ENCODE data around the gene ZNF548. TPM values are rescaled to one million over a fixed set of nuclear protein-coding genes. Genes with fewer than 3 reads are reported as not detected.
"Not testable (repeated sequence)": the region's sequence is repeated elsewhere in the genome, so short reads cannot be mapped to it uniquely, and the experiment has no call there.

Gene ZNF548
- total RNA-seq, 3 donors from 2014 or later, result 6.3 to 10.7 (median 8.7) TPM

DNA sequence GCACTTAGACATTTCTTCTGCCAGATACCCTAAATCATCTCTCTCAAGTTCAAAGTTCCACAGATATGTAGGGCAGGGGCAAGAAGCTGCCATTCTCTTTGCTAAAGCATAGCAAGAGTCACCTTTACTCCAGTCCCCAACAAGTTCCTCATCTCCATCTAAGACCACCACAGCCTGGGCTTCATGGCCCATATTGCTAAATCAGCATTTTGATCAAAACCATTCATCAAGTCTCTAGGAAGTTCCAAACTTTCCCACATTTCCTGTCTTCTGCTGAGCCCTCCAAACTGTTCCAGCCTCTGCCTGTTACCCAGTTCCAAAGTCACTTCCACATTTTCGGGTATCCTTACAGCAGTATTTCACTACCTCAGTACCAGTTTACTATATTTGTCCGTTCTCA lies 15.0 kb upstream of the ZNF548 start:
- not testable (repeated sequence) for H3K27me3 Mint-ChIP-seq (ENCODE audit: low read depth); H3K4me1 Mint-ChIP-seq (ENCODE audit: low read depth); H3K4me3 Mint-ChIP-seq; ATAC-seq; DNase-seq
- Mint-ChIP-seq H3K36me3 (ENCODE audit: insufficient read depth) (peaks cover 77% of the 10 kb centered on the region), H3K9me3 (peaks cover 53% of the 10 kb centered on the region)

- H3K9me3 Mint-ChIP-seq, result peaks cover 57% of the 10 kb centered on the region
- ATAC-seq, result no peak
- peaks cover 69% of the 10 kb centered on the region for H3K36me3 Mint-ChIP-seq (ENCODE audit: insufficient read depth)
- no peaks in the 10 kb centered on the region for H3K27me3 Mint-ChIP-seq (ENCODE audit: low read depth)
- no peak overlapping the region for H3K4me3 Mint-ChIP-seq
- H3K4me1 Mint-ChIP-seq (ENCODE audit: low read depth), result no peaks in the 10 kb centered on the region
- no peak for DNase-seq
Measured at GRCh38 chr19:57376151-57376550, 13.5 kb upstream of the ZNF548 start.

- DNase-seq (no peak), ATAC-seq (no peak)
- Mint-ChIP-seq H3K4me1 (ENCODE audit: low read depth) (no peaks in the 10 kb centered on the region), H3K27me3 (ENCODE audit: low read depth) (no peaks in the 10 kb centered on the region), H3K4me3 (no peak overlapping the region), H3K9me3 (peaks cover 51% of the 10 kb centered on the region), H3K36me3 (ENCODE audit: insufficient read depth) (peaks cover 55% of the 10 kb centered on the region)
Measured at GRCh38 chr19:57377498-57378146, 12.0 kb upstream of the ZNF548 start.

DNA sequence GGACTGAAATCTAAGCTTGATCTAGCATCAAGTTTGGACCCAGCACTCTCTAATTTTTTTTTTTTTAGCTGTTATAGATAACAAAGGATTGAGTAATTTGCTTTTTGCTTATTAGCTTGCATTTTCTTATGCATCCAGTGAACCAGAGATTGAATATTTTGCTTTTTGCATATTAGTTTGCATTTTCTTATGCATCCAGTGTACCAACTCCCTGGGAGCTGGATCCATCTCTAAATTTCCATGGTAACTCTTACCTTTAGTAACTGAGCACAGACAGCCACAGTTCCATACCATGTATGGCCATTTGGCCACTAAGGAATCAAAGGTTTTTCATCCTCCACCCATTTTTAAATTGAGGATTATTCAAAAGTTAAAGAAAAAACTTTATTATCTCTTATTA lies 8.7 kb upstream of the ZNF548 start:
- peaks cover 36% of the 10 kb centered on the region for H3K9me3 Mint-ChIP-seq
- no peak overlapping the region for H3K4me3 Mint-ChIP-seq
- DNase-seq, result no peak
- no peak for ATAC-seq
- peaks cover 3% of the 10 kb centered on the region for H3K27me3 Mint-ChIP-seq (ENCODE audit: low read depth)
- peaks cover 30% of the 10 kb centered on the region for H3K36me3 Mint-ChIP-seq (ENCODE audit: insufficient read depth)
- H3K4me1 Mint-ChIP-seq (ENCODE audit: low read depth), result no peaks in the 10 kb centered on the region

DNA sequence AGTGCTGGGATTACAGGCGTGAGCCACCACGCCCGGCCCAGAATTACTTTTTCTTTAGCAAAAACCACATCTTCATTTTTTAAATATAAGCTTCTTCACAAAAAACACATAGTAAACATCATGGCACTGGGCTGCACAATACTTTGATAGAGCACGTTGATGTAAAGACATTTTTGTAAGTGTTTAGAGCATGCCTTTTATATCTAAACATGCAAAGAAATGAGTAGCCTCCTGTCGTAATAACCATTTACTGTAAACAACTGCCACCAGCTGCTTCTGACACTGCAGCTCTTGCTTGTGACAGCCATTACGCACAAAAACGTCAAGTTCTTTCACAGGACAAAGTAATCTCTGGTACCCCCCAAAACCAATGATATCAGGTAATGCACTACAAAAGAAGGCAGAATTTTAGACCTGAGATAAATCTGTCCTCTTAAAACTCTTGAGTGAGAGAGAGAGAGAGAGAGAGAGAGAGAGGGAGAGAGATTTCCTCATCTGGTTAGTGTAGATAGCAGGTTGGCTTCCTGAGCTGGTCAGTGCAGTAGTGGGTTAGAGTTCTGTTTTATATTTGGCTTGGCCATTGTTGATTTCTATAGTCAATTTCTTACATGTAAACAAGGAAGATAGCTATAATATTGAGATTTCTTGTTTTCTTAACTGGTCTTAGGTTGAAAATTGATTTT lies 6.7 kb upstream of the ZNF548 start:
- Mint-ChIP-seq H3K36me3 (ENCODE audit: insufficient read depth) (peaks cover 11% of the 10 kb centered on the region), H3K4me1 (ENCODE audit: low read depth) (no peaks in the 10 kb centered on the region), H3K9me3 (peaks cover 32% of the 10 kb centered on the region), H3K27me3 (ENCODE audit: low read depth) (peaks cover 3% of the 10 kb centered on the region), H3K4me3 (no peak overlapping the region)
- DNase-seq, result no peak
- no peak for ATAC-seq

GRCh38 chr19:57389194-57389729 lies 392 bp upstream of the ZNF548 start:
- no peak for ATAC-seq
- Mint-ChIP-seq H3K4me1 (ENCODE audit: low read depth) (peaks cover 27% of the 10 kb centered on the region), H3K4me3 (peak overlapping the region; percentile 95), H3K27me3 (ENCODE audit: low read depth) (no peaks in the 10 kb centered on the region), H3K36me3 (ENCODE audit: insufficient read depth) (peaks cover 28% of the 10 kb centered on the region), H3K9me3 (peaks cover 15% of the 10 kb centered on the region)
- no peak for DNase-seq

DNA sequence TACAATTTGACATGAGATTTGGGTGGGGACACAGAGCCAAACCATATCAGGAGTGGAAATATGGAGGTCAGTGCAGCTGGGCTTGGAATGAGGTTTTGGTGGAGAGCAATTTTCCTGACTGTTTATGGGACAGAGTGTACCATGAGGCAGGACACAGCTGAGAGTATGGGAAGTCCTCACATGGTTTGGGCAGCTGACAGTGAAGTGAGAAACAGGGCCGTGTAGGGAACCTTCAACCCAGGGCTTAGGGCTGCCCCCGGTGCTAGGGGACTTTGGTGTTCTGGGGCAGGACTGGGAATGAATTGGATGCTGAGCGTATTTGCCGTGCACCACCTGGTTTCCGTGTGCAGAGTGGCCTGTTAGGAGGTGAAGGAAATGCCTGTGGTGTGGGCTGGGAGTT lies 6.1 kb downstream of the ZNF548 start:
- Mint-ChIP-seq H3K9me3 (peaks cover 51% of the 10 kb centered on the region), H3K4me1 (ENCODE audit: low read depth) (peaks cover 15% of the 10 kb centered on the region), H3K4me3 (no peak overlapping the region), H3K36me3 (ENCODE audit: insufficient read depth) (peaks cover 84% of the 10 kb centered on the region), H3K27me3 (ENCODE audit: low read depth) (no peaks in the 10 kb centered on the region)
- DNase-seq, result no peak
- ATAC-seq, result no peak

- H3K4me3 Mint-ChIP-seq, result no peak overlapping the region
- no peak for DNase-seq
- peaks cover 73% of the 10 kb centered on the region for H3K36me3 Mint-ChIP-seq (ENCODE audit: insufficient read depth)
- ATAC-seq, result no peak
- no peaks in the 10 kb centered on the region for H3K4me1 Mint-ChIP-seq (ENCODE audit: low read depth)
- H3K9me3 Mint-ChIP-seq, result peaks cover 53% of the 10 kb centered on the region
- no peaks in the 10 kb centered on the region for H3K27me3 Mint-ChIP-seq (ENCODE audit: low read depth)
Measured at GRCh38 chr19:57398868-57399267, 9.2 kb downstream of the ZNF548 start.

DNA sequence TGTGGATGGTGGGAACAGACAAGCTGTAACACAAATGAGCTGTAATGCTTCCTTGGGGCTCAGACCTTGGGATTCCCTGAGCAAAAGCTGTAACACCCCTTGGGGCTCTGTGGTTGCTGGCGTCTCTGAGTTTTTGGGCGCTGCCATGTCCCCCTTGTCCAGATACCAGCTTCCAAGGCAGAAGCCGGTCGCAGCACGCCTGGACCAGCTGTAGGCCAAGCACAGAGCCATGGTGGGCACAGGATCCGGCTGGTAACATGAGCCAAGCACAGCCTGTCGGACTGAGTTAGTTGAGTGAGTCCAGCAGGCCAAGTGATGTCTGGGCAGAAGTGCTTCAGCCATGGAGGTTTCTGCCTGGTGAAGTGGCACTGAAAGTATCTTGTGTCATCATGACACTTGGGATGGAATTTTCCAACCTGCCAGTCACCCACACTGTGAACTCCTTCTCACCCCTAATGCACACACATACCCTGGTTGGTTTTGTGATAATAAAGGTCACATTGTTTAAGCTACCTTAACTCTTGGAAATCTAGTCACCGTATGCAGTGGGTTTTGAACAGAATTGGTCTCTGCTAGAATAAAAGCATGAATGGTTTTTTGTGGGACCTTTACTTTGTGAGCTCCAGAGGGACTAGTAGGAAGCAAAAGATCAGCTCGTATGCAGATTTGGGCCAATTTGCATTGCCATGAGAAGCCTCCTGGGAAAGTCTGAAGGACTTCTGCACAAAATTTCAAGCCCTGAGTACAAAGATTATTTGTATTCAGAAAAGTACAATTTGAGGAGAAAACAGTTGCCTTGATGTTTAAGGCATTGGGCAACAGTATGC lies 14.3 kb downstream of the ZNF548 start:
- peaks cover 4% of the 10 kb centered on the region for H3K4me1 Mint-ChIP-seq (ENCODE audit: low read depth)
- no peaks in the 10 kb centered on the region for H3K27me3 Mint-ChIP-seq (ENCODE audit: low read depth)
- H3K9me3 Mint-ChIP-seq, result peaks cover 15% of the 10 kb centered on the region

DNA sequence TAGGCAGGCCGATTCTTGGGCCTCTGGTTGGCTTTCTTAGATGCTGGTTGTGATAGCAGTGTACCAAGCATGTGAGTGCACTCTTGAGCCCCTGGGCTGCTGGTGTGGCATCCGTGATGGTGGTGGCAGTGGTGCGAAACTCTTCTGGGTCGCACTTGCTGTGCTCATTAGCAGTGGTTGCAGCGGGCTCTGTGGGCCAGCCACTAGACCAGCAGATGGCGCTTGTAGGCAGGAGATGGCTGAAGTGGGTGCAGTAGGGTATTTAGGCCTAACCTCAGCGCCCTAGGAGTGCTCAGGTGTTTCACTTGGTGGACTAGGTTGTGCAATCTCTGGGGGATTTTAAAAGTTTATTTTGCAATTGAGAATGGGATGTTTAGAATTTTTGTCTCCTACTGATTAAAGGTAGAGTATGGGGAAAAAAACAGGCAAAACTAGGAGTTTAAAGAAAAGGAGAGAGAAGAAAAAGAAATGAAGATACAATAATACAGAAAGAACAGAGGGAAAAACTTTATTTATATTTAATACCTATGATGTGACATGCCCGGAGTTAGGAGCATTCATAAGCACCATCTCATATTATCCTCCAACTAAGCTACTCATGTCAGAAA lies 17.0 kb downstream of the ZNF548 start:
- no peak overlapping the region for H3K4me3 Mint-ChIP-seq
- peaks cover 14% of the 10 kb centered on the region for H3K4me1 Mint-ChIP-seq (ENCODE audit: low read depth)
- peaks cover 3% of the 10 kb centered on the region for H3K36me3 Mint-ChIP-seq (ENCODE audit: insufficient read depth)
- H3K27me3 Mint-ChIP-seq (ENCODE audit: low read depth), result no peaks in the 10 kb centered on the region
- ATAC-seq (peak; percentile 32 to 35), DNase-seq (peak; percentile 67)
- H3K9me3 Mint-ChIP-seq, result no peaks in the 10 kb centered on the region

More for the DNA sequence above, 14.3 kb downstream of the ZNF548 start:
- Mint-ChIP-seq H3K4me3 (no peak overlapping the region), H3K36me3 (ENCODE audit: insufficient read depth) (peaks cover 22% of the 10 kb centered on the region)
- DNase-seq, result no peak
- no peak for ATAC-seq

DNA sequence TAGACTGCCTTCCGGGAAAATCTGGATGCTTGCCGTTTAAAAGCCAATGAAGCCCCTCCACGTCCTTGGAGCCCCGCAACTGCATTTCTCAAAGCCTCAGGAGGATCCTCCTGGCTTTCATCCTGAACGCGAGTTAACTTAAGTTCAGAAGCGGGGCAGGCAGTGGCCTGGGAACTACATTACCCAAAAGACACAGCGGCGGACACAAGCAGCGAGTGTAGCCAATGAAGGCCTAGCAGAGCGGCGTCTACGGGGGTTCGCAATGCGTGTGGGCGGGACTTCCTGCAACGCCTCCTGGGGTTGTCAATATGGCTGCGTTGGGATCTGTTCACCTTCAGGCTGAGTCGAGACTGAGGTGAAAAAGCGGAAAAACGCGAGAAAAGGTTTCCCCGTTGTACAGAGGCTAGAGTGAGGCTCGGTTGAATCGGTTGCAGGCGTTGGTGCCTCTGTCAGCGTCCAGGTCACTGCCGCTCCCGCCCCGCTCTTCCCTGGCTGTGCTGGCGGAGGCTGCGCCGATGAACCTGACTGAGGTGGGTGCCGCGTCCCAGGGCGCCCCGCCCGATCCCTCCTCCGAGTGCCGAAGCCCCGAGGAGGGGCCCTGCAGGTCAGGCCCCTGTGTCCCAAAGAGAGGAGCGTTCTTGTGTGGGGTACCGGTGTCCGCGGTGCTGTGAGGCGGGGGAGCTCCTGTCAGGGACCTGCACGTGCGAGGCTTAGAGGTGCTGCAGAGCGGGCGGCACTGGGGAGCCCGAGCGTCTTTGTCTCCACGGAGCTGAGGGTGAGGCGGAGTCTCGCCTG lies 21.4 kb downstream of the ZNF548 start, which contains the start of gene ZNF17:
TSS of gene ZNF17 (plus strand) at position 285 of the 795 bp plus-strand sequence. CDS start 2,455 bp downstream, outside the sequence.
- ATAC-seq (peak; percentile 100), DNase-seq (peak; percentile 87)
- peaks cover 30% of the 10 kb centered on the region for H3K4me1 Mint-ChIP-seq (ENCODE audit: low read depth)
- H3K9me3 Mint-ChIP-seq, result peaks cover 15% of the 10 kb centered on the region
- H3K4me3 Mint-ChIP-seq, result peak within 1 kb of the TSS; percentile 95
- H3K27me3 Mint-ChIP-seq (ENCODE audit: low read depth), result no peaks in the 10 kb centered on the region
- H3K36me3 Mint-ChIP-seq (ENCODE audit: insufficient read depth), result peaks cover 21% of the 10 kb centered on the region

GRCh38 chr19:57419439-57419838 lies 29.8 kb downstream of the ZNF548 start:
- H3K36me3 Mint-ChIP-seq (ENCODE audit: insufficient read depth), result peaks cover 65% of the 10 kb centered on the region
- H3K4me3 Mint-ChIP-seq, result no peak overlapping the region
- H3K9me3 Mint-ChIP-seq, result peaks cover 47% of the 10 kb centered on the region
- peaks cover 7% of the 10 kb centered on the region for H3K4me1 Mint-ChIP-seq (ENCODE audit: low read depth)
- H3K27me3 Mint-ChIP-seq (ENCODE audit: low read depth), result no peaks in the 10 kb centered on the region
- ATAC-seq (no peak), DNase-seq (no peak)

GRCh38 chr19:57421037-57421436 lies 31.4 kb downstream of the ZNF548 start:
- H3K36me3 Mint-ChIP-seq (ENCODE audit: insufficient read depth), result peaks cover 52% of the 10 kb centered on the region
- no peaks in the 10 kb centered on the region for H3K27me3 Mint-ChIP-seq (ENCODE audit: low read depth)
- peaks cover 36% of the 10 kb centered on the region for H3K9me3 Mint-ChIP-seq
- H3K4me1 Mint-ChIP-seq (ENCODE audit: low read depth), result no peaks in the 10 kb centered on the region
- no peak overlapping the region for H3K4me3 Mint-ChIP-seq
- DNase-seq, result no peak
- no peak for ATAC-seq
